Body of pancreas (tissue), 4 donors: Measurements from ENCODE around the gene MOXD1. TPM values are rescaled to one million over a fixed set of nuclear protein-coding genes. Genes with fewer than 3 reads are reported as not detected.

Experiments used
- ATAC-seq: fragments of 150-250 bp; one replicate; pipeline ENCODE4 v1.9.1; 2016
- DNase-seq, 4 donors: peaks; one replicate each; pipeline ENCODE4 v3.0.0-alpha.2; 2019
- H3K27ac ChIP-seq, 4 donors: fragments of 200-600 bp; sonication (generic); 1 replicate in 3 of 4; 2 replicates in 1 of 4; pipeline versions ENCODE4 v1.5.1 to v1.6.1; 2016 to 2019; ENCODE audit warnings: mild to moderate bottlenecking in 1 of 4, mixed read lengths in 1 of 4, moderate library complexity in 1 of 4
- H3K27me3 ChIP-seq, 2 donors: fragments of 200-600 bp; sonication (generic); one replicate each; pipeline ENCODE4 v1.6.0; 2016; ENCODE audit warnings: mild to moderate bottlenecking in 1 of 2
- H3K36me3 ChIP-seq, 2 donors: fragments of 200-600 bp; sonication (generic); replicated peaks in 1 of 2; 2 replicates each; pipeline ENCODE4 v1.5.1; 2016; ENCODE audit warnings: low read depth in 2 of 2; ENCODE audit not compliant: insufficient read depth in 1 of 2
- H3K4me1 ChIP-seq: fragments of 200-600 bp; sonication (generic); one replicate; pipeline ENCODE4 v1.6.0; 2016
- H3K4me3 ChIP-seq, 2 donors: fragments of 200-600 bp; sonication (generic); 1 replicate in 1 of 2; 2 replicates in 1 of 2; pipeline ENCODE4 v1.5.1; 2016 to 2019
- H3K9me3 ChIP-seq, 3 donors: fragments of 200-600 bp; sonication (generic); 1 replicate in 2 of 3; 2 replicates in 1 of 3; pipeline ENCODE4 v1.5.1; 2016
- CTCF ChIP-seq, 7 experiments: fragments of 450-650 bp in 4 of 7; fragments of 200-600 bp in 3 of 7; sonication (generic) in 3 of 7; IDR thresholded peaks; one replicate each; pipeline ENCODE4 v1.5.1; 2016 to 2019; ENCODE audit warnings: antibody characterized with exemption in 7 of 7
- POLR2A ChIP-seq, 3 donors: fragments of 450-650 bp; IDR thresholded peaks; one replicate each; pipeline ENCODE4 v1.6.1; 2016; ENCODE audit warnings: antibody characterized with exemption in 3 of 3, mild to moderate bottlenecking in 2 of 3
- WGBS, 2 donors: methylation state at CpG; one replicate each; pipeline ENCODE4 v1.1.5; 2017; 5-methylcytosine and 5-hydroxymethylcytosine counted together
- intact Hi-C: fragments of 100-400 bp; cut with DNase I; formaldehyde crosslinking; loops from one replicate; pipeline ENCODE4 v1.15.1; 2023
- total RNA-seq, 2 donors: library from RNA; depleted of rRNA; stranded (reverse); fragments of >200 nt; gene quantifications; one replicate each; pipeline ENCODE4 v1.1.0, GENCODE V29; 2016

The MOXD1 gene
- total RNA-seq, 2 donors from 2014 or later: 0.66 to 3.9 TPM

- no peaks in the 10 kb centered on the region for H3K4me1 ChIP-seq
- no peaks in the 10 kb centered on the region for H3K27me3 ChIP-seq
- no peak for DNase-seq
- ATAC-seq: no peak
- no peaks in the 10 kb centered on the region for H3K9me3 ChIP-seq
- TF ChIP-seq POLR2A (IDR thresholded peaks at IDR 0.05) (no peak), CTCF (IDR thresholded peaks at IDR 0.05) (no peak)
- no peaks in the 10 kb centered on the region for H3K36me3 ChIP-seq
- 80 to 81% methylated on average over 3 of the region's 3 CpGs for WGBS, 2 donors
- intact Hi-C loops: no loop called here
- no peak overlapping the region for H3K4me3 ChIP-seq
- H3K27ac ChIP-seq: no peak overlapping the region
Measured at GRCh38 chr6:132289756-132290155, 111.5 kb downstream of the MOXD1 start.

- Histone ChIP-seq H3K36me3 (no peaks in the 10 kb centered on the region), H3K27me3 (peaks cover 0 to 4% of the 10 kb centered on the region in 2 donors), H3K9me3 (no peaks in the 10 kb centered on the region), H3K4me1 (no peaks in the 10 kb centered on the region), H3K27ac (no peak overlapping the region), H3K4me3 (no peak overlapping the region)
- ATAC-seq (no peak), DNase-seq (no peak)
- intact Hi-C loops: no loop called here
- TF ChIP-seq POLR2A (IDR thresholded peaks at IDR 0.05): no peak
- TF ChIP-seq CTCF (IDR thresholded peaks at IDR 0.05): no peak
- 66 to 82% methylated on average over 1 of the region's 1 CpG for WGBS, 2 donors
Measured at GRCh38 chr6:132287101-132287500, 114.2 kb downstream of the MOXD1 start.

GRCh38 chr6:132286298-132287019 lies 114.8 kb downstream of the MOXD1 start:
- TF ChIP-seq CTCF (IDR thresholded peaks at IDR 0.05): no peak
- no peak for TF ChIP-seq POLR2A (IDR thresholded peaks at IDR 0.05)
- 77% methylated on average over 5 of the region's 5 CpGs for WGBS, 2 donors
- Histone ChIP-seq H3K9me3 (no peaks in the 10 kb centered on the region), H3K36me3 (no peaks in the 10 kb centered on the region), H3K4me3 (no peak overlapping the region), H3K27me3 (peaks cover 0 to 4% of the 10 kb centered on the region in 2 donors), H3K4me1 (no peaks in the 10 kb centered on the region), H3K27ac (no peak overlapping the region)
- DNase-seq: no peak
- intact Hi-C loops: no loop called here
- ATAC-seq: no peak

GRCh38 chr6:132285004-132285780 lies 116.1 kb downstream of the MOXD1 start:
- ATAC-seq (no peak), DNase-seq (no peak)
- WGBS, 2 donors: 74 to 77% methylated on average over 10 to 11 of the region's 11 CpGs
- Histone ChIP-seq H3K27ac (no peak overlapping the region), H3K9me3 (no peaks in the 10 kb centered on the region), H3K4me1 (no peaks in the 10 kb centered on the region), H3K36me3 (no peaks in the 10 kb centered on the region), H3K27me3 (peaks cover 0 to 4% of the 10 kb centered on the region in 2 donors), H3K4me3 (no peak overlapping the region)
- intact Hi-C loops: no loop called here
- TF ChIP-seq CTCF (IDR thresholded peaks at IDR 0.05) (no peak), POLR2A (IDR thresholded peaks at IDR 0.05) (no peak)
